ENCODE data around the gene PLEKHJ1.

PLEKHJ1 gene

DNA sequence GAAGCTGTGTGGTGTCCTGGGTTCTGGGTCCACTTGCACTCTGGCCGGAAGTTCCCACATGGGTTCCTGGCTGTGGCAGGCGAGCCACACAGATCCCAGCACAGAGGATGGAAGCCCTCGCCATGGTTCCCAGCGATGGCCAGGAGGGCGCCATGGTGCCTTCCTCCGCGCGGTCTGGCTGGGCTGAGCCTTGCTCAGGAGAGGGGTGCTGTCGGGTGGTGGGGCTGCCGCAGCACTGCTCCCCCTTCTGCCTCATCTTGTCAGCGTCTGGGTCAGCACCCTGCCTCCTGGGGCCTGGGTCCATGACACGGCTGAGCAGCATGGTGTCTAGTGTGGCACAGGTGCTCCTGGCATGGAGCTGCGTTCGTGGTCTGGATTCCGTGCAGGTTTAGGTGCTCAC lies 38.9 kb downstream of the PLEKHJ1 start:
- DNase-seq (ENCODE audit: low spot score) = no peak

DNA sequence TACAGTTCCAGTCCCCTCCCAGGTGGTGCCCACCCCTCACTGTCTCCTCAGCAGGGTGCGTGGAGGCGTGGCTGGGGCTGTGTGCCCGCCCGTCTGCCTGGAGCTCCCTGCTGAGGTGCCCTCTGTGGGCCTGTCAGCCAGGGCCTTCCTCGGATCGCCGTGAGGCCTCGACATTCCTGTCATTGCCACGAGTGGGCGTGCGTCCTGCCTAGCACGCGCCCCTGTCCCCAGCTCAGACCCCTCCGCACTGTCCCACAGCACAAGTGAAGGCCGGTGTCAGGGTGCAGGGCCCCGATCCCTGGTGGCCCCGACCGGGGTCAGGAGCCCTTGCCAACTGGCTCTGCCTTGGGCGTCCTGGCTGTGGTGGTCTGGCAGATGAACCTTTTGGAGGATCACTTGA lies 40.2 kb downstream of the PLEKHJ1 start:
- no peak for DNase-seq (ENCODE audit: low spot score)

DNA sequence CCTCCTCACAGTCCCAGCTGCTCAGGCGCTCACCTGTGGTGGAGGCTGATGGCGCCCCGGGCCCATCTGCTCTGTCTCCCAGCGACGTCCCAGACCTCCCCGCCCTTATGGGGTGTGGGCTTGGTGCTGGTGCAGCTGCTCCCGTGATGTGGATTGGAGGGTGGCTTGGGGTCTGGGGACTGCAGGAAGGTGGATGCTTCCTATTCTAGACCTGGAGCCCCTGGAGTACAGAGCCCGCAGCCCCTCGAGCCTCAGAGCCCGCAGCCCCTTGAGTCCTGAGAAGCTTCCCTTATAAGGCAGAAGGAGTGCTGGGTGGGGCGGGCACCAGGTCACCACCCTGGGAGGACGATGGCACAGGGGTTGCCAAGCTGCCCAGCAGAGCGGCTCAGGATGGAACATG lies 40.8 kb downstream of the PLEKHJ1 start:
- no peak for DNase-seq (ENCODE audit: low spot score)

DNA sequence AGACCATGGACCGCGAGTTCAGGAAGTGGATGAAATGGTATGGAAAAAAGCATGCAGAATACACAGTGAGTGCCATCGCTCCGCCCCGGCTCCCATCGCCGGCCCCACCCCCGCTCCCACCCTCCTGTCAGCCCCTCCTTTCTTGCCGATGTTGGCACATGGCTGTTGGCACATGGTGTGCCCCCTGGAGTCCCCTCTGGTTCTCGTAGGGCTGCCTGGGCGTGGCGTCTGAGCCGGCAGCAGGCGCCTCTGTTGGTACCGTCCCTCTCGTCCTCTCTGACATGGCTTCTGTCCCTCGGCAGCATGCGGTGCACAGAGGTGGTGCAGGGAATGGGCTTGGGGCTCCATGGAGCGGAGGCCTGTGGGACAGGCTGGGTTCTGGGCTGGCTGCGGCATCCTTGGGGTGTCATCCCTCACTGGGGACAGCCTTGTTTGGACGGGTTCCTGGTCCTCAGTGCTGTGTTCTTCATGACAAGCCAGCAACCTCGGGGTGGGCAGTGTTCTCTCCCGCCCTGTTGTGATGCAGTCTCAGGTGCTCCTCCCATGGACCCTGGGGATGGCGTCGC lies 41.5 kb downstream of the PLEKHJ1 start:
- DNase-seq (ENCODE audit: low spot score) = no peak

DNA sequence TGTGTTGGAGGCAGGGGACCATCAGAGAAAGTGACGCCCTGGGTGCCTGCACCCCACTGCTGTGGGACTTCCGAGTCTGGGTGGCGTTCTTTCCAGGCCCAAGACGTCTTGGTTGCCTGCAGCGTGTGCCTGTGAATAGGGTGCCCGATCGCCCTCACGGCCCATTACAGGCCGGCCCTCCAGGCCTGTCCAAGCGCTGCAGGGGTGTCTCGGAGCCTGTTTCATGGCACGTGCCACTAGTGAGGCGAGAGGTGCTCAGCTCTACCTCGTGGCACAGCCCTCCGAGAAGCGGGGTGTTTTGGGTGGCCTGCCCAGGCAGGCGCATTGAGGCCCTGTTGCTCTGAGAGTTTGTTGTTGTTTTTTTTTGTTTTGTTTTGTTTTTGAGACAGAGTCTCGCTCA lies 42.3 kb downstream of the PLEKHJ1 start:
- DNase-seq (ENCODE audit: low spot score) = no peak

DNA sequence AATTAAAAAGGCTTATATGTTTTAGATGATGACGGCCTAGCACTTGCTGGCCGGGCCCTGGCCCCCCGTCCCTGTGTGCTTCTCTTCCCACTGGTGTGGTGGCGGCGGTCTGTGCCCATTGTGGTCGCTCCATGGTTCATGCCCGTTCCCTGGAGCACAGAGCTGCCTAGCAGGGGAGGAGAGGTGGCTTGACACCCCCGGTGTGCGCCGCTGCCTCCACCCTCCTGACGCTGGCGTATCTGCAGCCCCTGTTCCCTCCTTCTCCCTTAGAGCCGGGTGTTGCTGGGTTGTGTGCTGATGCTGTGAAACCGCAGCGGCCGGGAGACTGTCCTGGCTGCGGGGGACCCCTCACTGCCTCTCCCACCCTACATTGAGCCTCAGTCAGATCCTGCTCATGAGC lies 43.3 kb downstream of the PLEKHJ1 start:
- DNase-seq (ENCODE audit: low spot score) = no peak

DNA sequence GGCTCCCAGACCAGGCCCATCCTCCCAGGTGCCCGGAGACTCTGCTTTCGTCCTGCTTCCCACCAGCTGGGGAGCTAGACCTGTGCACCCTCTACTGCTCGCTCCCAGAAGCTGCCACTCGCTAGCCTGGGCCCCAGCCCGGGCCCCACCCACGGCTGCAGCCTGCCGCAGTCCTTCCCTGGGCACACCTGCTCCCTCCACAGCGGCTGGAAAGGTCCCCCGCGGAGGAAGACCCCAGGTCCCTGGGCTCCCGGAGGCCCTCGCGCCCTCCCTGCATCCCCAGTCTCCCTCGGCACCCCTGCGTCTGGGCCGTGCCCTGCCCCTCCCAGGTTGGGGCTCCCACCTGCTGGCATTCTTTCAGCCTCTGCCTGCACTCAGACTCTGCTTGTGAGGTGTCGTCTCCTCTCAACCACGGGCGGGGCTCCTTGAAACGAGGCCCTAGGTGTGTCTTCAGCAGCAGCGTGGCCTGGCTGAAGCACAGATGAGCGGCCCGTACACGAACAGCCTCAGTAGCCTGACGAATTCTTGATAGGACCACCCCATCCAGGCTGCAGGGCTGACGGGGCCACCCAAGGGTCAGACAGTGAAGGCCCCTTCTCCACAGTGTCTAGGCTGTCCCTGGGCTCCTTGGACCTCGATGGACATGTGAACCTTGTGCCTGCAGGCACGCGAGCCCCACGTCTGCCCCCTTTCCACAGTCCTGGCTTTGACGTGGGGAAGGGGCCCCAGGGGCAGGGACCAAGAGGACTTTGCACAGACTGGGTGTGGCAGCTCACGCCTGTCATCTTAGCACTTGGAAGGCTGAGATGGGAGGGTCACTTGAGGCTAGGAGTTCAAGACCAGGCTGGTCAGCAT lies 44.4 kb downstream of the PLEKHJ1 start:
- DNase-seq (ENCODE audit: low spot score) = no peak

DNA sequence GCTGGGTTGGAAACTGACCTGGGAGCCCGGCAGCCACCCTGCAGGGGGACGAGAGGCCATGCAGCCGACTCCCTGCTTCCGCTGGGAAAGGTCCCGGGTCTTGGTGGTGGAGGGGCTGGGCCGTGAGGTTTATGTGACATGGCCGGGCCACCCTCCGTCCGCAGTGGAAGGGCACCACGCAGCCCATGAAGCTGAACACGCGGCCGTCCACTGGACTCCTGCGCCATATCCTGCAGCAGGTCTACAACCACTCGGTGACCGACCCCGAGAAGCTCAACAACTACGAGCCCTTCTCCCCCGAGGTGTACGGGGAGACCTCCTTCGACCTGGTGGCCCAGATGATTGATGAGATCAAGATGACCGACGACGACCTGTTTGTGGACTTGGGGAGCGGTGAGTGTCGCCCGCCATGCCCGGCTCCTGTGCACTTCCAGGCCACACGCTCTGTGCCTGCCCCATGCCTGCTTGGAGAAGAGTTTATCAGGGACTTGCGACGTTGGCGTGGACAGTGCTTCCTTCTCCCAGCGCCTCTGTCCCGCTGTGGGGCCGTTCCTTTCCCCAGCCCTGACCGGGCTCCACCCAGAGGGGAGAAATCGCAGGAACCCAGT lies 45.2 kb downstream of the PLEKHJ1 start:
- no peak for DNase-seq (ENCODE audit: low spot score)

DNA sequence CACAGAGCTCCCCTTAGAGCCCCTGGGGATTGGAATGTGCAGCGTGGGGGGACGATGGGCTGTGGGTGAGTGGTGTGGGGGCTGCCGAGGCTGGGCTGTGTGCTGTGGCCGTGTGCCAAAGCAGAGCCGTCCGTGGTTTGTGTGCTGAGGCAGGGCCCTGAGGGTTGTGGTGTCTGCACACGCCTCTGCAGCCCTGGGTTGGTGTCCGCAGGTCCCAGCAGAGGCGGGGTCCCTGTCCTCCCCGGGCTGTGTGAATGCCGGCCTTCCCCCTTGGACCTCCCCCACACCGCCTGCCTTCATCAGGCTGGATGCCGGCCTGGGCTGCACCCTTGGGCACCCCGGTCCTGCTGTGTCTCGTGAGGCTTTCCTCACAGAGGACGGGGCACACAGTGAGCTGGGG lies 46.2 kb downstream of the PLEKHJ1 start:
- DNase-seq (ENCODE audit: low spot score) = no peak

DNA sequence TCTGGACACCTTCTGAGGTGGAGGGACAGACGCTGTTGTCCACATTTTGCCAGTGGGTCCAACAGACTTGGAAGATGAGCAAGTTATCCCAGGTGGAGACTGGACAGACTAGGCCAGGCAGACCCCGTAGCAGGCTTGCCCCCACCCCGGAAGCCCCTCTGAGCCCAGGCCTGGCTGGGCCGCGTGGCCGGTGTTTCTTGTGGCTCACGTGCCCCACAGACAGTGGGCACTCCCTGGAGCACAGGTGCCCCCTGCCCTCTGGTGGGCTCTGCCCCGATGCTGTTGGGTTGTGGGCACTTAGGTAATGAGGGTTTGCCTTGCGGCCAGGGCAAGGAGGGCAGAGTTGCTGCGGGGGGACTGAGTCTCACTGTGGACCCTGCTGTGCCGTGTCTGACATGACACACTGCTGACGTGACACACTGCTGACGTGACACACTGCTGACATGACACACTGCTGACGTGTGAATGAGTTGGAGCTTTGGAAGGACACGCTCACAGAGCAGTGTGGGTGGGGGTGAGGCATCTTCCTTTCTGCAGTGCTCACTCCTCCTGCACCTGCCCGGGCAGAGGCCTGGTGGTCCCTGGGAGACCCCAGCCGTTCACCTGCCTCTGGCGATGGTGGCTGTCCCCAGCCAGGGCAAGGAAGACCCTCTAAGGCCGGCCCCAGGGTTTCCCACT lies 47.3 kb downstream of the PLEKHJ1 start:
- no peak for DNase-seq (ENCODE audit: low spot score)

DNA sequence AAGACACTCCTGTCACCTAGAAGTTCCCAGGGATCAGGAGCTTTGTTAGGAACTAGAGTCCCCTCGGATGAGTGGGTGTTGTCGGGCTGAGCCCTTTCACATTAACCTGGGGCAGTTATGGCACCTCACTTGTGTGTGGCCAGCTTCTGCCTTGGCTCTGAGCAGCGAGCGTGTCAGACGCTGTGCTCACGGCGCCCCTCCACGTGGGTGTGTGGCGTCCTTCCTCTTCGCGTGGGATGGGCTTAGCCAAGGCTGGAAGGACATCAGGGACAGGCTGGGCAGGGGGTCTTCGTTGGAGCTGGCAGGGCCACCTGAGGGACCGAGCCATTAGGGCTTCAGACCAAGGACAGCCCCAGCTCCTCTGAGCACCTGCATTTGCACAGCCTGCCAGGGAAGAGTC lies 49.0 kb downstream of the PLEKHJ1 start:
- no peak for DNase-seq (ENCODE audit: low spot score)

DNA sequence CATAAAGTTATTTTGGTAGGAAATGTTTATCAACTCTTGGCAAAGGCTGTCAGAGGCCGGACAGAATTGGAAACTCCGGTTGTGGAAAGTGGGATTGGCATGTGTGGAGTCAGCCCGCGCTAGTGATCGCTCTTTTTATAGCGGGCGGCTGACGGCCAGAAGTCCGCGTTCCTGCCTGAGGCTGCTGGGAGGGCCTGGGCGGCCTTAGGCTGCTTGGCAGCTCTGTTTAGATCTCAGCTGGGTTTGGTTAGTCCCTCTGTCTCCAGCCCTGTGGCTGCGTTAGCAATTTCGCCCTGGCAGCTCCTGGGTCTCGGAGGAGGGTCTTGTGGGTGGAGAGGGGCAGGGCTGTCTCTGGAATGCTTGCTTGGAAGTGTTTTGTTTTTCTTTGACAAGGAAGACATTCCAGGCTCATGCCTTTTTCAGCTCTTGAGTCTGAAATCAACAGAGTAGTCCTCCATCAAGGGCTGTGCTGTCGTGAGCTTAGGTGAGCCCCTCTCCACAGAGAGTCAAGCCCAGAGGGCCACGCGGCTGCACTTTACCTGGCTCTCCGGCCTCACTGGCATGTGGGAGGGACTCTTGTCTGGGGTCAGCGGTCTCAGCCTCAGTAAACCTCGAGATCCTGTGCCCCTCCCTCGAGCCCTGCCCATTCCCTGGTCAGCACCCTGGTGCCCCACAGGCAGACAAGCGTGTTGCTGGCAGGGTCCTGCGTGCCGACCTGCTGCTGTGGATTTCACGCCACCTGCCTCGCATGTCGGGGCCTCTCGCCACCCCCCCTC lies 49.9 kb downstream of the PLEKHJ1 start:
- no peak for DNase-seq (ENCODE audit: low spot score)

DNA sequence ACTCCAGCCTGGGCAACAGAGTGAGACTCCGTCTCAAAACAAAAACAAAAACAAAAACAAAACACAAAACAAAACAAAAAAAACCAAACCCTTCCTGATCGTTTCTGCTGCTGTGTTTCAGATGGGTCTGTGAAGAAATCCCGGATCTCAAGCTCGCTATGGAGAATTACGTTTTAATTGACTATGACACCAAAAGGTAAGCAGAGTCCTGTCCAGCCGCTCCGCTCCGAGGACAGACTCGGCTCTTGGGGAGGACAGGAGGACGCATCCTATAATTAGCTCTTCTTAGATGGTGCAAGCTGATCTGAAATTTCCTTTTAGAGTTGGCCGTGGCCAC lies 50.4 kb downstream of the PLEKHJ1 start:
- DNase-seq (ENCODE audit: low spot score) = no peak

DNA sequence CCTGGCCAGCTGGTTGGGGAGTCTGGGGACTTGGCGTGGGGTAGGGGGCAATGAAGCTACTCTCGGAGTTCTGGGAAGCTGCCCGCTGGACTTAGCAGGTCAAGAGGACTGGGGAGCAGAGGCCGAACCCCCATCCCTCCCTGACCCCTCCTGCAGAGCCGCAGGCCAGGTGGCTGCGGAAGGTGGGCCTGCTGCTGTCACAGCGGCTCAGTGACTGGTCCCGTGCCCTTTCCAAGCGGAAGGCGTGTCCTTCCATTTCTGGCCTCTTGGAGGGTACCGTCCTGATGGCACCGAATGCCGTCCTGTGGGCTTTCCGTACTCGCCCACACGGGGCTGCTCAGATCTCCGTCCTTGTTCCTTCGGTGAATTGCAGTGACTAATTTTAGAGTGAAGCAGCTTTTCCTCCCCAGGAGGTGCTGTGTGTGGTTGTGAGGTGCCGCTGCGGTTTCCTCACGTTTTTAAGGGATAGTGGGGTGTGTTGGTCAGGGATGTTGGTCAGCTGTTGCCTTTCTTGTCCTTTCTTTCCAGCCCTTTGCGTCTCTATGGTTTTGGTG lies 51.6 kb downstream of the PLEKHJ1 start:
- no peak for DNase-seq (ENCODE audit: low spot score)
